Measurements from ENCODE around the gene MTHFD1L. TPM values are rescaled to one million over a fixed set of nuclear protein-coding genes. Genes with fewer than 3 reads are reported as not detected.

Gene MTHFD1L
- total RNA-seq, 1 donor from 2014 or later: 59.1 TPM

DNA sequence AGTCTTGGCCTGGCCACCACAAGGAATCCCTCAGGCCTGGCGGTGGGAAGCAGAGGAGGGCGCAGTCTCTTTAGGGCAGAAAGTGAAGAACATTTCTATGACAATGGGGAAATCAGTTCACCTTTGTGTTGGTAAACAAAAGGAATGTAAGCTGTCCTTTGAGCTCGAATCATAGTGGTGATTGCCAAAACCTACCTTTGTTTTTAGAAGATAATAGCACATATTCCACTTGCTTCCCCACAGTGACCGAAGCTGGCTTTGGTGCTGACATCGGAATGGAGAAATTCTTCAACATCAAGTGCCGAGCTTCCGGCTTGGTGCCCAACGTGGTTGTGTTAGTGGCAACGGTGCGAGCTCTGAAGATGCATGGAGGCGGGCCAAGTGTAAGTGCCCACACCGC is 144.1 kb downstream of the MTHFD1L start:
- H3K27me3 Mint-ChIP-seq (ENCODE audit: low read depth): no peaks in the 10 kb centered on the region
- peaks cover 57% of the 10 kb centered on the region for H3K4me1 Mint-ChIP-seq
- no peak for DNase-seq (ENCODE audit: low spot score in 2 of 2, unreplicated experiment in 2 of 2)
- H3K36me3 Mint-ChIP-seq: peaks cover 3% of the 10 kb centered on the region
- H3K27ac Mint-ChIP-seq: no peak overlapping the region
- no peaks in the 10 kb centered on the region for H3K9me3 Mint-ChIP-seq
- TF ChIP-seq, protein P1, sequence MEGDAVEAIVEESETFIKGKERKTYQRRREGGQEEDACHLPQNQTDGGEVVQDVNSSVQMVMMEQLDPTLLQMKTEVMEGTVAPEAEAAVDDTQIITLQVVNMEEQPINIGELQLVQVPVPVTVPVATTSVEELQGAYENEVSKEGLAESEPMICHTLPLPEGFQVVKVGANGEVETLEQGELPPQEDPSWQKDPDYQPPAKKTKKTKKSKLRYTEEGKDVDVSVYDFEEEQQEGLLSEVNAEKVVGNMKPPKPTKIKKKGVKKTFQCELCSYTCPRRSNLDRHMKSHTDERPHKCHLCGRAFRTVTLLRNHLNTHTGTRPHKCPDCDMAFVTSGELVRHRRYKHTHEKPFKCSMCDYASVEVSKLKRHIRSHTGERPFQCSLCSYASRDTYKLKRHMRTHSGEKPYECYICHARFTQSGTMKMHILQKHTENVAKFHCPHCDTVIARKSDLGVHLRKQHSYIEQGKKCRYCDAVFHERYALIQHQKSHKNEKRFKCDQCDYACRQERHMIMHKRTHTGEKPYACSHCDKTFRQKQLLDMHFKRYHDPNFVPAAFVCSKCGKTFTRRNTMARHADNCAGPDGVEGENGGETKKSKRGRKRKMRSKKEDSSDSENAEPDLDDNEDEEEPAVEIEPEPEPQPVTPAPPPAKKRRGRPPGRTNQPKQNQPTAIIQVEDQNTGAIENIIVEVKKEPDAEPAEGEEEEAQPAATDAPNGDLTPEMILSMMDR (IDR thresholded peaks at IDR 0.05; ENCODE audit: unreplicated experiment): no peak
- no peak overlapping the region for H3K4me3 Mint-ChIP-seq

GRCh38 chr6:151010071-151010470 is 144.6 kb downstream of the MTHFD1L start:
- Mint-ChIP-seq H3K9me3 (no peaks in the 10 kb centered on the region), H3K27ac (peak overlapping the region; percentile 37), H3K4me1 (peaks cover 59% of the 10 kb centered on the region), H3K4me3 (no peak overlapping the region), H3K27me3 (ENCODE audit: low read depth) (no peaks in the 10 kb centered on the region), H3K36me3 (peaks cover 3% of the 10 kb centered on the region)
- TF ChIP-seq, protein P1 (IDR thresholded peaks at IDR 0.05; ENCODE audit: unreplicated experiment): no peak
- no peak for DNase-seq (ENCODE audit: low spot score in 2 of 2, unreplicated experiment in 2 of 2)

- Mint-ChIP-seq H3K36me3 (peaks cover 5% of the 10 kb centered on the region), H3K9me3 (no peaks in the 10 kb centered on the region), H3K27me3 (ENCODE audit: low read depth) (no peaks in the 10 kb centered on the region), H3K4me1 (peaks cover 51% of the 10 kb centered on the region), H3K27ac (peak overlapping the region; percentile 98), H3K4me3 (no peak overlapping the region)
- DNase-seq (ENCODE audit: low spot score in 2 of 2, unreplicated experiment in 2 of 2): no peak
- TF ChIP-seq, protein P1 (IDR thresholded peaks at IDR 0.05; ENCODE audit: unreplicated experiment): no peak
Observed at GRCh38 chr6:151012321-151013294, 147.1 kb downstream of the MTHFD1L start.

DNA sequence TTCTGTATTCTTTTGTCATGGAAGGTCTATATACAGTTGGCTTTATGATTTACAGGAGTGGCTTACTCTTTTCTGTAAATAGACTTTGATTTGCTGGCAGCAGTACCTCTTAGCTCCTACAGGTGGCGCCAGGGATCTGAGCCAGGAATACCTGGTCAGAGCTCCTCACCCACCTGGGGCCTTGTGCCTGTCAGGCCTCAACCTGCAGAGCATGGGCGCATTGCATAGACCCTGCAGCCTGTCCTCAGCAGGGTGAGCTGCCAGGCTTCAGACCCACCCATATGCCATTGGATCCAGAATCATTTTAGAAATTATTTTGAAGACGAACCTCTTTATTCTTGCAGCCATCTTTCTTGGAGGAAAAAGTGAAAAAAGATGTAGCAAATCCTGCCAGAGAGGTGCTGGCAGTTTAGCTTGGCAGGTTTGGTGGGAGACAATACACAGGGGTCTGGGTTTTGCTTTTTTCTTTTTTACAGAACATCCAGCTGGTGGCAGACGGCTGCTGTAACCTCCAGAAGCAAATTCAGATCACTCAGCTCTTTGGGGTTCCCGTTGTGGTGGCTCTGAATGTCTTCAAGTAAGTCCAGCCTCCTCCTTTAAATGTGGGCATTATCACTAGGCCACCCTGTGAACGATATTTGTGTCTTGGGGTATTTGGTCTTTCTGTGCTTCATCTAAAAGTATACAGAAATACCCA is 149.1 kb downstream of the MTHFD1L start:
- DNase-seq (ENCODE audit: low spot score in 2 of 2, unreplicated experiment in 2 of 2): peak; percentile 56 to 82
- TF ChIP-seq, protein P1 (IDR thresholded peaks at IDR 0.05; ENCODE audit: unreplicated experiment): peak; percentile 99
- Mint-ChIP-seq H3K27me3 (ENCODE audit: low read depth) (no peaks in the 10 kb centered on the region), H3K9me3 (no peaks in the 10 kb centered on the region), H3K36me3 (peaks cover 5% of the 10 kb centered on the region), H3K4me1 (peaks cover 46% of the 10 kb centered on the region), H3K27ac (peak overlapping the region; percentile 98), H3K4me3 (no peak overlapping the region)

DNA sequence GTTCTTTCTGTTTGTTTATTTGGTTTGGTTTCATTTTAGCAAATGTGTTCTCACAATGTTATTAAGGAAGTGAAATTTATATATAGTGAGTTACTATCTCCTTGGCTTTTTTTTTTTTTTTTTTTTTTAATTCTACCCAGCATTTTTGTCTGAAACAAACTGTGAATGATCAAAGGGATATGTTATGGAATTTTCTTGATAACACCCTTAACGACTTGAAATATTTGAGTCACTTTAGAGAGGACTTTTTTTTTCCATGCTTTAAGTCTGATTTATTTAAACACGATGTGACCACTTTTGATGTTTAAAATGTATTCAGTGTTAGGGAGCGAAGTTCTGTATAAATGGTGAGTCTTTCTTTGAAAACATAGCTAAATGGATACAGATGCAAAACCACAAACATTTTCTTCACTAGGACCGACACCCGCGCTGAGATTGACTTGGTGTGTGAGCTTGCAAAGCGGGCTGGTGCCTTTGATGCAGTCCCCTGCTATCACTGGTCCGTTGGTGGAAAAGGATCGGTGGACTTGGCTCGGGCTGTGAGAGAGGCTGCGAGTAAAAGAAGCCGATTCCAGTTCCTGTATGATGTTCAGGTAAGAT is 149.7 kb downstream of the MTHFD1L start:
- Mint-ChIP-seq H3K4me1 (peaks cover 43% of the 10 kb centered on the region), H3K27ac (peak overlapping the region; percentile 98), H3K9me3 (no peaks in the 10 kb centered on the region), H3K27me3 (ENCODE audit: low read depth) (no peaks in the 10 kb centered on the region), H3K4me3 (peak overlapping the region; percentile 24), H3K36me3 (peaks cover 2% of the 10 kb centered on the region)
- TF ChIP-seq, protein P1 (IDR thresholded peaks at IDR 0.05; ENCODE audit: unreplicated experiment): no peak
- DNase-seq (ENCODE audit: low spot score in 2 of 2, unreplicated experiment in 2 of 2): peak in 1 of 2 experiments; percentile 48

Measured in mesothelial cell of epicardium (in vitro differentiated cells).